GM23248 (cell line): Measurements from ENCODE around the gene PCP4.

ENCODE experiments used
- EZH2 ChIP-seq: fragments of 200-600 bp; sonication (generic); IDR thresholded peaks from 2 replicates; pipeline ENCODE4 v1.6.1; 2018; ENCODE audit warnings: antibody characterized with exemption, mild to moderate bottlenecking; ENCODE audit not compliant: insufficient read depth, poor library complexity, severe bottlenecking
- EZH2phosphoT487 ChIP-seq: fragments of 200-600 bp; sonication (generic); IDR thresholded peaks from 2 replicates; pipeline ENCODE4 v1.6.1; 2018; ENCODE audit warnings: antibody characterized with exemption, moderate library complexity, mild to moderate bottlenecking, low read depth; ENCODE audit not compliant: insufficient read depth

- TF ChIP-seq EZH2: no peak
- TF ChIP-seq EZH2phosphoT487: no peak
Measured at GRCh38 chr21:39955326-39955725, 88.1 kb downstream of the PCP4 start.
